ENCODE results near the gene ITGA1.
"Not testable (repeated sequence)": the region's sequence is repeated elsewhere in the genome, so short reads cannot be mapped to it uniquely, and the experiment has no call there.

The ITGA1 gene

GRCh38 chr5:52963636-52964035 lies 175.9 kb downstream of the ITGA1 start:
- H3K4ac ChIP-seq (ENCODE audit: low read length) = no peak overlapping the region
- DNase-seq (ENCODE audit: low spot score) = no peak
- H3K27ac ChIP-seq (replicated peaks; ENCODE audit: low read length) = no peak overlapping the region
- H3K14ac ChIP-seq (ENCODE audit: low read length) = no peak overlapping the region
- H3K4me2 ChIP-seq (ENCODE audit: insufficient read depth, low read length, poor library complexity, severe bottlenecking) = no peak overlapping the region
- H2BK120ac ChIP-seq (ENCODE audit: low read depth, low read length) = no peak overlapping the region
- no peak overlapping the region for H2BK5ac ChIP-seq (ENCODE audit: low read length)
- H3K27me3 ChIP-seq (ENCODE audit: control insufficient read depth in 3 of 3, insufficient read depth in 3 of 3, low read depth in 1 of 3, low read length in 3 of 3) = no peaks in the 10 kb centered on the region
- H2AK5ac ChIP-seq (ENCODE audit: low read depth, low read length) = no peak overlapping the region
- H3K9me3 ChIP-seq (replicated peaks in 1 of 2; ENCODE audit: control insufficient read depth in 2 of 2, insufficient read depth in 1 of 2, low read depth in 1 of 2, low read length in 2 of 2) = peaks cover 0 to 2% of the 10 kb centered on the region in 2 donors
- no peak overlapping the region for H2BK12ac ChIP-seq (ENCODE audit: low read length)
- H3K4me3 ChIP-seq (ENCODE audit: low read length in 2 of 2) = no peak overlapping the region
- H3K9ac ChIP-seq (ENCODE audit: low read depth, low read length, poor library complexity) = no peak overlapping the region
- H3K4me1 ChIP-seq (ENCODE audit: control insufficient read depth in 2 of 2, insufficient read depth in 1 of 2, low read depth in 1 of 2, low read length in 2 of 2) = peaks cover 0 to 3% of the 10 kb centered on the region in 2 donors
- H3K36me3 ChIP-seq (replicated peaks in 1 of 2; ENCODE audit: control insufficient read depth in 2 of 2, insufficient read depth in 2 of 2, low read length in 2 of 2) = no peaks in the 10 kb centered on the region
- H2AFZ ChIP-seq (ENCODE audit: low read length) = no peak overlapping the region
- no CpG with 5 or more reads among the region's 1 CpG for WGBS, 2 donors (ENCODE audit: extremely low coverage in 2 of 2, insufficient read length in 2 of 2, insufficient replicate concordance in 1 of 2)
- H3K18ac ChIP-seq (ENCODE audit: low read length) = no peak overlapping the region
- no peak overlapping the region for H4K8ac ChIP-seq (ENCODE audit: low read depth, low read length)
- no peak overlapping the region for H2BK15ac ChIP-seq (ENCODE audit: low read length)
- no peaks in the 10 kb centered on the region for H3K79me1 ChIP-seq (ENCODE audit: low read depth, low read length)
- no peak overlapping the region for H3K23ac ChIP-seq (ENCODE audit: low read depth, low read length, poor library complexity)
- H4K91ac ChIP-seq (ENCODE audit: low read depth, low read length, poor library complexity) = no peak overlapping the region

DNA sequence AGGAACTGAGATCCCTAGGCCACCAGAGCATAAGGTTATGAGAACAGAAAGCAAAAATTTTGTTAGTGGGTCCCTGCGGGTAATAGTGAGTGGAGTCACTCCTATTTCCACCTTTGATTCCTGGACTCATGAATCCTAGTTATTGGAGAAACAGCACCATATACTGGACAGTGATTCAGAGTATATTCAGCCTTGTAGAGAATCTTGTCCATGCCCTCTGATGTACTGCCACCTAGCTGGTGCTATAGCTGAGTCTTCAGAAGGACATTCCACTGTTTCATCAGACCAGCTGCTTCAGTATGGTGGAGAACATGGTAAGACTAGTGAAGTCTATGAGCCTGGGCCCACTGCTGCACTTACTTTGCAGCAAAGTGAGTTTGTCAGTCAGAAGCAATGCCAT lies 176.4 kb downstream of the ITGA1 start:
- Histone ChIP-seq H2AFZ (ENCODE audit: low read length) (no peak overlapping the region), H3K79me1 (ENCODE audit: low read depth, low read length) (no peaks in the 10 kb centered on the region), H3K4ac (ENCODE audit: low read length) (no peak overlapping the region), H2BK120ac (ENCODE audit: low read depth, low read length) (no peak overlapping the region), H3K4me2 (ENCODE audit: insufficient read depth, low read length, poor library complexity, severe bottlenecking) (no peak overlapping the region), H3K9ac (ENCODE audit: low read depth, low read length, poor library complexity) (no peak overlapping the region), H3K27ac (replicated peaks; ENCODE audit: low read length) (no peak overlapping the region), H2AK5ac (ENCODE audit: low read depth, low read length) (no peak overlapping the region), H3K18ac (ENCODE audit: low read length) (no peak overlapping the region), H3K36me3 (replicated peaks in 1 of 2; ENCODE audit: control insufficient read depth in 2 of 2, insufficient read depth in 2 of 2, low read length in 2 of 2) (no peaks in the 10 kb centered on the region), H3K4me3 (ENCODE audit: low read length in 2 of 2) (no peak overlapping the region), H3K23ac (ENCODE audit: low read depth, low read length, poor library complexity) (no peak overlapping the region), H2BK12ac (ENCODE audit: low read length) (no peak overlapping the region), H4K91ac (ENCODE audit: low read depth, low read length, poor library complexity) (no peak overlapping the region), H2BK15ac (ENCODE audit: low read length) (no peak overlapping the region), H4K8ac (ENCODE audit: low read depth, low read length) (no peak overlapping the region), H2BK5ac (ENCODE audit: low read length) (no peak overlapping the region), H3K14ac (ENCODE audit: low read length) (no peak overlapping the region), H3K27me3 (ENCODE audit: control insufficient read depth in 3 of 3, insufficient read depth in 3 of 3, low read depth in 1 of 3, low read length in 3 of 3) (no peaks in the 10 kb centered on the region), H3K4me1 (ENCODE audit: control insufficient read depth in 2 of 2, insufficient read depth in 1 of 2, low read depth in 1 of 2, low read length in 2 of 2) (peaks cover 0 to 3% of the 10 kb centered on the region in 2 donors), H3K9me3 (replicated peaks in 1 of 2; ENCODE audit: control insufficient read depth in 2 of 2, insufficient read depth in 1 of 2, low read depth in 1 of 2, low read length in 2 of 2) (peaks cover 0 to 2% of the 10 kb centered on the region in 2 donors)
- DNase-seq (ENCODE audit: low spot score) = no peak
- WGBS, 2 donors (ENCODE audit: extremely low coverage in 2 of 2, insufficient read length in 2 of 2, insufficient replicate concordance in 1 of 2) = no CpG with 5 or more reads among the region's 1 CpG

DNA sequence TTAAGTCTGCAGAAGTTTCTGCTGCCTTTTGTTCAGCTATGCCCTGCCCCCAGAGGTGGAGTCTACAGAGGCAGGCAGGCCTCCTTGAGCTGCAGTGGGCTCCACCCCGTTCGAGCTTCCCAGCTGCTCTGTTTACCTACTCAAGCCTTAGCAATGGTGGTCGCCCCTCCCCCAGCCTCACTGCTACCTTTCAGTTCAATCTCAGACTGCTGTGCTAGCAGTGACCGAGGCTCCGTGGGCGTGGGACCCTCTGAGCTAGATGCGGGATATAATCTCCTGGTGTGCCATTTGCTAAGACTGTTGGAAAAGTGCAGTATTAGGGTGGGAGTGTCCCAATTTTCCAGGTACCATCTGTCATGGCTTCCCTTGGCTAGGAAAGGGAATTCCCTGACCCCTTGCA lies 188.4 kb downstream of the ITGA1 start:
- H2BK15ac ChIP-seq (ENCODE audit: low read length); H3K27me3 ChIP-seq (ENCODE audit: control insufficient read depth in 3 of 3, insufficient read depth in 3 of 3, low read depth in 1 of 3, low read length in 3 of 3); H3K36me3 ChIP-seq (replicated peaks in 1 of 2; ENCODE audit: control insufficient read depth in 2 of 2, insufficient read depth in 2 of 2, low read length in 2 of 2); H2BK5ac ChIP-seq (ENCODE audit: low read length); H3K18ac ChIP-seq (ENCODE audit: low read length); H3K23ac ChIP-seq (ENCODE audit: low read depth, low read length, poor library complexity); H2AFZ ChIP-seq (ENCODE audit: low read length); H2AK5ac ChIP-seq (ENCODE audit: low read depth, low read length); H3K4me3 ChIP-seq (ENCODE audit: low read length in 2 of 2); H3K79me1 ChIP-seq (ENCODE audit: low read depth, low read length); H3K9me3 ChIP-seq (replicated peaks in 1 of 2; ENCODE audit: control insufficient read depth in 2 of 2, insufficient read depth in 1 of 2, low read depth in 1 of 2, low read length in 2 of 2); H3K27ac ChIP-seq (replicated peaks; ENCODE audit: low read length); H4K91ac ChIP-seq (ENCODE audit: low read depth, low read length, poor library complexity); H2BK120ac ChIP-seq (ENCODE audit: low read depth, low read length); H3K4ac ChIP-seq (ENCODE audit: low read length); H3K9ac ChIP-seq (ENCODE audit: low read depth, low read length, poor library complexity); H3K4me1 ChIP-seq (ENCODE audit: control insufficient read depth in 2 of 2, insufficient read depth in 1 of 2, low read depth in 1 of 2, low read length in 2 of 2); H3K14ac ChIP-seq (ENCODE audit: low read length); H3K4me2 ChIP-seq (ENCODE audit: insufficient read depth, low read length, poor library complexity, severe bottlenecking); DNase-seq (ENCODE audit: low spot score); H4K8ac ChIP-seq (ENCODE audit: low read depth, low read length); H2BK12ac ChIP-seq (ENCODE audit: low read length): not testable (repeated sequence)
- WGBS, 2 donors (ENCODE audit: extremely low coverage in 2 of 2, insufficient read length in 2 of 2, insufficient replicate concordance in 1 of 2) = no CpG with 5 or more reads among the region's 7 CpGs

DNA sequence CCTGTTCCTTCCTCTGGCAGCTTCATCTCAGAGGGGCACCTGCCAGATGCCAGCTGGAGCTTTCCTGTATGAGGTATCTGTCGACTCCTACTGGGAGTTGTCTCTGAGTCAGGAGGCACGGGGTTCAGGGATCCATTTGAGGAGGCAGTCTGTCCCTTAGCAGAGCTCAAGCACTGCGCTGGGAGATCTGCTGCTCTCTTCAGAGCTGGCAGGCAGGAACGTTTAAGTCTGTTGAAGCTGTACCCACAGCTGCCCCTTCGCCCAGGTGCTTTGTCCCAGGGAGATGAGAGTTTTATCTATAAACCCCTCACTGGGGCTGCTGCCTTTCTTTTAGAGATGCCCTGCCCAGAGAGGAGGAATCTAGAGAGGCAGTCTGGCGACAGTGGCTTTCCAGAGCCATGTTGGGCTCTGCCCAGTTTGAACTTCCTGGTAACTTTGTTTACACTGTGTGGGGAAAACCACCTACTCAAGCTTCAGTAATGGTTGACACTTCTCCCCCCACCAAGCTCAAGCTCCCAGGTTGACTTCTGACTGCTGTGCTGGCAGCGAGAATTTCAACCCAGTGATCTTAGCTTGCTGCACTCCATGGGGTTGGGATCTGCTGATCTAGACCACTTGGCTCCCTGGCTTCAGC lies 189.7 kb downstream of the ITGA1 start:
- no CpG with 5 or more reads among the region's 7 CpGs for WGBS, 2 donors (ENCODE audit: extremely low coverage in 2 of 2, insufficient read length in 2 of 2, insufficient replicate concordance in 1 of 2)
- Histone ChIP-seq H2AK5ac (ENCODE audit: low read depth, low read length) (no peak overlapping the region), H2BK120ac (ENCODE audit: low read depth, low read length) (no peak overlapping the region), H3K23ac (ENCODE audit: low read depth, low read length, poor library complexity) (no peak overlapping the region), H3K14ac (ENCODE audit: low read length) (no peak overlapping the region), H3K9ac (ENCODE audit: low read depth, low read length, poor library complexity) (no peak overlapping the region), H3K4me1 (ENCODE audit: control insufficient read depth in 2 of 2, insufficient read depth in 1 of 2, low read depth in 1 of 2, low read length in 2 of 2) (no peaks in the 10 kb centered on the region), H3K18ac (ENCODE audit: low read length) (no peak overlapping the region), H3K27ac (replicated peaks; ENCODE audit: low read length) (no peak overlapping the region), H4K91ac (ENCODE audit: low read depth, low read length, poor library complexity) (no peak overlapping the region), H3K27me3 (ENCODE audit: control insufficient read depth in 3 of 3, insufficient read depth in 3 of 3, low read depth in 1 of 3, low read length in 3 of 3) (peaks cover 0 to 9% (median 0%) of the 10 kb centered on the region in 3 experiments), H2BK5ac (ENCODE audit: low read length) (no peak overlapping the region), H2BK15ac (ENCODE audit: low read length) (no peak overlapping the region), H4K8ac (ENCODE audit: low read depth, low read length) (no peak overlapping the region), H3K36me3 (replicated peaks in 1 of 2; ENCODE audit: control insufficient read depth in 2 of 2, insufficient read depth in 2 of 2, low read length in 2 of 2) (no peaks in the 10 kb centered on the region), H3K4me2 (ENCODE audit: insufficient read depth, low read length, poor library complexity, severe bottlenecking) (no peak overlapping the region), H2BK12ac (ENCODE audit: low read length) (no peak overlapping the region), H3K9me3 (replicated peaks in 1 of 2; ENCODE audit: control insufficient read depth in 2 of 2, insufficient read depth in 1 of 2, low read depth in 1 of 2, low read length in 2 of 2) (peaks cover 3 to 6% of the 10 kb centered on the region in 2 donors), H3K79me1 (ENCODE audit: low read depth, low read length) (no peaks in the 10 kb centered on the region), H3K4ac (ENCODE audit: low read length) (no peak overlapping the region), H3K4me3 (ENCODE audit: low read length in 2 of 2) (no peak overlapping the region), H2AFZ (ENCODE audit: low read length) (no peak overlapping the region)
- DNase-seq (ENCODE audit: low spot score) = no peak
